Choroid plexus epithelial cell (primary cell): ENCODE measurements around the gene NAV3.
A peak's percentile ranks its signal among the peaks of the same experiment; 100 is the strongest.

Source experiments
- DNase-seq: peaks from one replicate; pipeline ENCODE4 v3.0.0-alpha.2; 2010; ENCODE audit warnings: low read depth
- H3K4me3 ChIP-seq: 2 replicates; pipeline ENCODE4 v1.5.1; 2011; ENCODE audit warnings: low read depth, mild to moderate bottlenecking, control low read depth, low read length, moderate library complexity
- TF ChIP-seq, protein P1 (sequence below): conservative IDR thresholded peaks from 2 replicates; pipeline ENCODE4 v1.5.1; 2011; ENCODE audit warnings: low read depth, mild to moderate bottlenecking, control low read depth, inconsistent platforms, low read length, moderate library complexity

NAV3 gene

DNA sequence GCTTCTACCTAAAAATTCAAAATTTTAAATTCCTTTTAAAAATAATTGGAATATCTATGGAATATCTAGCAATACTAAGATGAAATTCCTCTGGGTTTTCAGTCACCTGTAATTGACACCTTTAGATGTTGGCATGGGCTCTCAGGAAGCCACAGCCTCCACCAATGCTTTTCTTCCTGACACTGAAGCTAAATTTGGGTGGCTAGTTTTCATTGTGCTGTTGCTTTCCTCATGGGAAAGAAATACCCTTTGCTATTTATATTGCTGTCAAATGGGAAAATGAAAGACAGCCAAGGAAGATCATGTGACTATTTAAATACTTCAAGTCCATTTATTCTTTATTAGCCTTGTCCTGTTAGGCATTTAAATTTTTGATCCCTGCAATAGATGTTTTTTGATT lies 313.0 kb downstream of the NAV3 start:
- TF ChIP-seq, protein P1, sequence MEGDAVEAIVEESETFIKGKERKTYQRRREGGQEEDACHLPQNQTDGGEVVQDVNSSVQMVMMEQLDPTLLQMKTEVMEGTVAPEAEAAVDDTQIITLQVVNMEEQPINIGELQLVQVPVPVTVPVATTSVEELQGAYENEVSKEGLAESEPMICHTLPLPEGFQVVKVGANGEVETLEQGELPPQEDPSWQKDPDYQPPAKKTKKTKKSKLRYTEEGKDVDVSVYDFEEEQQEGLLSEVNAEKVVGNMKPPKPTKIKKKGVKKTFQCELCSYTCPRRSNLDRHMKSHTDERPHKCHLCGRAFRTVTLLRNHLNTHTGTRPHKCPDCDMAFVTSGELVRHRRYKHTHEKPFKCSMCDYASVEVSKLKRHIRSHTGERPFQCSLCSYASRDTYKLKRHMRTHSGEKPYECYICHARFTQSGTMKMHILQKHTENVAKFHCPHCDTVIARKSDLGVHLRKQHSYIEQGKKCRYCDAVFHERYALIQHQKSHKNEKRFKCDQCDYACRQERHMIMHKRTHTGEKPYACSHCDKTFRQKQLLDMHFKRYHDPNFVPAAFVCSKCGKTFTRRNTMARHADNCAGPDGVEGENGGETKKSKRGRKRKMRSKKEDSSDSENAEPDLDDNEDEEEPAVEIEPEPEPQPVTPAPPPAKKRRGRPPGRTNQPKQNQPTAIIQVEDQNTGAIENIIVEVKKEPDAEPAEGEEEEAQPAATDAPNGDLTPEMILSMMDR: no peak
- no peak for DNase-seq
- H3K4me3 ChIP-seq: no peak overlapping the region

DNA sequence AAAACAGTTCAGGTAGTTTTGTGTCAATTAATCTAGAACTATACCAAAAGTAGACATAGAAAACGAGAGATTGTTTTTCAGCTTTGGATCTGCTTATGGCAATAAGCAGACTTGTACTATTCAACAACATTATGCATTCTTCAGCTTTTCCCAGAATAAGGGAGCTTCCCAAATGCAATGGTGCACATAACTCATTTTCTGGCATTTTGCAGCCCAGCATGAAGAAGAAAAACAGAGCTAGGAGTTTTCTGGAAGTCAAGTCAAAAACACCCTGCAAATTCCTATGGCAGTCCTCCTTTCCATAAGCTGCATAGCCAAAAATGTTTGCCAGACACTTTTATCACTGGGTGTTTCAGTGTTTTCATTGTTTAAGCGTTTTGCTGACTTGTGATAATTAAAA lies 314.7 kb downstream of the NAV3 start:
- TF ChIP-seq, protein P1: no peak
- DNase-seq: no peak
- no peak overlapping the region for H3K4me3 ChIP-seq

DNA sequence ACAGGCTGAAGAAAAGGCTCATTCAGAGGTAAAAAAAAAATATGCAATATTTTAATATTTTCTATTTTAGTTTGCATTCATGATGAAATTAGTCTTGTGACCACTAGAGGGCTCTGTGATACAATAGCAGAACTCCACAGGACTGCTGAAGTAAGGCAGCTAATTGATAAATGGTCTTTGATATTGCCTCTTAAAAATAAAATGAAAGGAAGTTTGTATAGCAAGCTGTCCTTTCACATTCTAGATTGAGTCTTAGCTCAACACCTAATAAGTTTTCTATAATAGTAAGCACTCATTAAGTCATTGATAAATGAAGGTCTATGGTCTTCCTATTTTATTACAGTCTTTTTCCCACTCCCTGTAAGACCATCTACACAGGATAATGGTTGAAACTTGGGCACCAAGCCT lies 315.7 kb downstream of the NAV3 start:
- DNase-seq: peak; percentile 77
- no peak overlapping the region for H3K4me3 ChIP-seq
- TF ChIP-seq, protein P1: peak; percentile 70

DNA sequence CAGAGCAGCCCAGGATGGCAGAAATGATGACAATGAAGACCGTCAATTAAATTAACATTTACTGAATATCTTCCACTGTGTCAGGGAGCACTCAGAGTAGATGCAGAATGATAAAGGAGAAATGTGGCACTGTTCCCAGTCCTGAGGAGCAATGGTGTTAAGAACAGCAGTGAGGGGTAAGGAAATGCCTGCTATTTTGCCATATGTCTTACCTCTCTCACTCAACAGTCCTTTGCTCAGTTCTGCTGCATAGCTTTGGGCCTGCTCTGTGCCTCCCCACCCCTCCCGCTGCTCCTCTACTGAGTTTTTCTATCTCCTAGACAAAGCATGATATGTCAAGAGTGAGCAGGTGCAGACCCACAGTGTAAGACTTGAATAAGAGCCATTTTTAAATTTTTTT lies 318.8 kb downstream of the NAV3 start:
- DNase-seq: peak; percentile 42
- H3K4me3 ChIP-seq: no peak overlapping the region
- TF ChIP-seq, protein P1: no peak

DNA sequence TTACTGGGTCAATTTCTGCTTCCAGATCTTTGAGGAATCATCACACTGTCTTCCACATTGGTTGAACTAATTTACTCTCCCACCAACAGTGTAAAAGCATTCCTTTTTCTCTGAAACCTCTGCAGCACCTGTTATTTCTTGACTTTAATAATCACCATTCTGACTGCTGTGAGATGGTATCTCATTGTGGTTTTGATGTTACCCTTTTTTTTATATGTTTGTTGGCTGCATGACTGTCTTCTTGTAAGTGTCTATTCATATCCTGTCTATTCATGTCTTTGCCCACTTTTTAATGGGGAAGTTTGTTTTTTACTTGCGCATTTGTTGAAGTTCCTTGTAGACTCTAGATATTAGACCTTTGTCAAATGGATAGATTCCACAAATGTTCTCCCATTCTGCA lies 324.9 kb downstream of the NAV3 start:
- no peak overlapping the region for H3K4me3 ChIP-seq
- DNase-seq: no peak
- TF ChIP-seq, protein P1: no peak

DNA sequence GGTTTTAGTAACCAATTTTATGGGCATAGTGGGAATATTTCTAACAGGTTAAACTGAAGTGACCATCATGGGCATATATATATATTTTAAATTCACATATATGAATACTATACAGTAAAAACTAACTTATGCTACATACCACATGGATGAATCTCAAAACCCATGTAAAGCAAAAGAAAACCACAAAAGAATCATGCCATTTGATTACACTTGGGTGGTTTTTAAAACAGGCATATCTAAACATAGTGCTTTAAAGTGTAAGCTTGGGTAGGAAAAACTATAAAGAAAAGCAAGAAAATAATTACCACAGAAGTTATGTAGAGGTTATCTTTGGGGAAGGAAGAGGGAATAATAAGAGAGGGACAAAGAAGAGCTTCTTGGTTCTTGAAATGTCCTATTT lies 326.1 kb downstream of the NAV3 start:
- TF ChIP-seq, protein P1: no peak
- no peak overlapping the region for H3K4me3 ChIP-seq
- DNase-seq: no peak

DNA sequence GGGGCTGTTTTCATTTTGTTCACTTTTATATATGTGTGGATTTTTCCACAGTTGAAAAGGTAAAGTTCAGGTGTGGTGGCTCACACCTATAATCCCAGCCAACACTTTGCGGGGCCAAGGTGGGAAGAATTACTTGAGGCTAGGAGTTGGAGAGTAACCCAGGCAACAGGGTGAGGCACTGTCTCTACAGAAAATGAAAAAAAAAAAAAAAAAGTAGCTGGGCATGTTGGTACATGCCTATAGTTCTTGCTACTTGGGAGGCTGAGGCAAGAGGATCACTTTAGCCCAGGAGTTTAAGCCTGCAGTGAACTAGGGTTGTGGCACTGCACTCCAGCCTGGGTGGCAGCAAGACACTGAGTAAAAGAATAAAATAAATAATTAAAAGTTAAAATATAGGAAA lies 326.5 kb downstream of the NAV3 start:
- no peak overlapping the region for H3K4me3 ChIP-seq
- DNase-seq: no peak
- TF ChIP-seq, protein P1: no peak
